Left ventricle myocardium superior (tissue), 1 donor: Measurements from ENCODE around the gene MIER3. TPM values are rescaled to one million over a fixed set of nuclear protein-coding genes. Genes with fewer than 3 reads are reported as not detected.
A peak's percentile ranks its signal among the peaks of the same experiment; 100 is the strongest.

Experiments used
- ATAC-seq: fragments of 200-7000 bp; cut with Tn5 transposase; one replicate; pipeline ENCODE4 v1.9.1; 2020; ENCODE audit warnings: mild to moderate bottlenecking, moderate library complexity
- DNase-seq: peaks from one replicate; pipeline ENCODE4 v3.0.0-alpha.2; 2020
- intact Hi-C: fragments of 100-400 bp; cut with micrococcal nuclease; formaldehyde crosslinking; loops from one replicate; pipeline ENCODE4 v1.11.0; 2022
- total RNA-seq: library from RNA; stranded (reverse); fragmentation: NEBNext Ultra II Directional; extraction: Animal tissue kit (Norgen Biotek cat#: 25700); gene quantifications from one replicate; pipeline ENCODE4 v1.2.1, GENCODE V29; 2021
- donor health status: DM: no; HTN: yes; CAD: no; lungs with severe emphysema.

Gene MIER3
- total RNA-seq, 1 donor from 2014 or later, result 16.1 TPM

DNA sequence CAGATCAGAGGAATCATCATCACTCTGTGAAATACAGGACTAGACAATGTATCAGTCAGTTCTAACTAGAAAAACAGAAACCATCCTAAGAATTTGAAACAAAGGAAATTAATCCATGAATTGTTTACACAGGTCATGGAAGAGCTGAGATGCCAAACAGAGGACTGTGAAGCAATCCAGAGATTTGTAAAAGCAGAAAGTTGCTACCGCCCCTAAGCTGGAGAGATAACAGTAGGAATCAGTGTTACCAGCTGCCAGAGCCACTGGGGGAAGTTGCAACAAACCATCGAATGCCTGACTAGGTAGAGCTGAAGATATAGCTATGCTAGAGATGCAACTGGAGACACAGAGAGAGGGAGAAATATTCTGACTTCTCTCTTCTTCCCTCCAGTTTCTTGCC is 10.4 kb upstream of the MIER3 start:
- ATAC-seq (no peak), DNase-seq (no peak)
- intact Hi-C loops, result no loop called here

DNA sequence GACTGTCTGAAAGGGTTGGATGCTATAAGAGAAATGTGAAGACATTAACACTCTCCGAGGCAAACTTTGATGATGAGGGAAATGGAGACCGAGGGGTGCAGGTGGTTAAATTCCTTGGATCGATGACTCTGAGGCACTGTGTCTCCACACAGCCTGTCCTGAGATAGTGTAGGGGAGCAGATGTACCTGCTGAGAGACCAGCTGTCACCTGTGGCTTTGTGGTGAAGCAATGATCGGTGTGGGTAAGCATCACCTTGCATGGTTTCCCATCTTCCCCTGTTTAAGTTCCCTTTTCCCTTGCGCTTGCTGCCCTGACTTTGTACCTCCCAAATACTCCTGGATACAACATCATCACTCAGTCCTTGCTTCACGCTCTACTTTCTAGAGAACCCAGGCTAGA is 9.8 kb upstream of the MIER3 start:
- intact Hi-C loops, result no loop called here
- ATAC-seq (no peak), DNase-seq (no peak)

DNA sequence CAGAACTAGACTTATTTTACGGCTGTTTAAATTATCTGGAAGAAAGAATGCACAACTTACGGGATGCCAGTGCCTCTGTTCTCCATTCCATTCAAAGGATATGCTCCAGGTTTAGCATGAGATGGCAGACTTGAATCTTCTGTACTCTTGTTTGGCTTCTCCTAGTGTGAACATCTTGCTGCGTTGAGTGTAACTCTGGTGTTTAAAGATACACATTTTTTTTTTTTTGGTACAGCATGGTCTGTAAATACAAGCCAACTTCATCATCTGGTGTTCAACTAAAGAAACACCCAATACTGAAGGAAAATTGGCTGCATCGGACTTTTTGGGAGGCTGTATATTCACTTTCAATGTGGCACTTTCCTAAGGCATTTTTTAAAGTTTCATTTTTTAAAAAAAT is 7.4 kb upstream of the MIER3 start:
- DNase-seq (no peak), ATAC-seq (no peak)
- intact Hi-C loops, result no loop called here

DNA sequence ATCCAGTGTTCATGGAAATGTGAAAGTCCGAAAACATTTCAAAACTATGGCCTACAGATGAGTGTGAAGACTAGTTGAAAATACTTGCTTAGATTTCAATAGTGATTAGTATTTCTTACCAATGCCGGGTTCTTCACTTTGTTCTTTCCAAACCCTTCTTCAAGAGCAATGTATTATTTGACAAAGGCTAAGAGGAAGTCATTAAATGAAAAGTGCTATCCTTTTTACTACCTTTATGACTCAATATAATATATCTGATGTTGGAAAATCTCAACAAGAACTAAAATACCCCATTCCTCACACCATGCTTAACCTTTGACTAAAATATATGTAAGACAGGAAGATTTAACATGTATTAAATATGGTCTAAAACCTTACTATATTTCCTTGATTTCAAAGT is 6.7 kb upstream of the MIER3 start:
- DNase-seq (no peak), ATAC-seq (no peak)
- intact Hi-C loops, result no loop called here

DNA sequence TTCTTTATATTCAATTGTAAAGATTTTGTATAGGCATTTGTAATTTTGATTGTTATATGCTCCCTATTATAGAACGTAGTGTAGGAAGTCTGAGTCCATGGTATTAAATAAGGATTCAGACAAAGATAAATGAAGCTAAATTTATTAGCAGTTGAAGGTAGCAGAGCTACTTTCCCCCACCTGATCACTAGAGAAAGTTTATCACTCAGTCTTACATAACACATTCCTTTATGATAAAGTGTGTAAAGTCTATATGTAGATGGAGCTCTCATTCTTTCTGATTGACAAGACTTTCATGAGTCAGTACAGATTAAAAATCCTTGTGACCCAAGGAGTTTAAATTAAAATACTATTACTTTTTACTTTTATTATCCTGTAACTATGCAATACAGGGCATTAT is 2.3 kb upstream of the MIER3 start:
- ATAC-seq, result no peak
- intact Hi-C loops, result no loop called here
- DNase-seq, result no peak

DNA sequence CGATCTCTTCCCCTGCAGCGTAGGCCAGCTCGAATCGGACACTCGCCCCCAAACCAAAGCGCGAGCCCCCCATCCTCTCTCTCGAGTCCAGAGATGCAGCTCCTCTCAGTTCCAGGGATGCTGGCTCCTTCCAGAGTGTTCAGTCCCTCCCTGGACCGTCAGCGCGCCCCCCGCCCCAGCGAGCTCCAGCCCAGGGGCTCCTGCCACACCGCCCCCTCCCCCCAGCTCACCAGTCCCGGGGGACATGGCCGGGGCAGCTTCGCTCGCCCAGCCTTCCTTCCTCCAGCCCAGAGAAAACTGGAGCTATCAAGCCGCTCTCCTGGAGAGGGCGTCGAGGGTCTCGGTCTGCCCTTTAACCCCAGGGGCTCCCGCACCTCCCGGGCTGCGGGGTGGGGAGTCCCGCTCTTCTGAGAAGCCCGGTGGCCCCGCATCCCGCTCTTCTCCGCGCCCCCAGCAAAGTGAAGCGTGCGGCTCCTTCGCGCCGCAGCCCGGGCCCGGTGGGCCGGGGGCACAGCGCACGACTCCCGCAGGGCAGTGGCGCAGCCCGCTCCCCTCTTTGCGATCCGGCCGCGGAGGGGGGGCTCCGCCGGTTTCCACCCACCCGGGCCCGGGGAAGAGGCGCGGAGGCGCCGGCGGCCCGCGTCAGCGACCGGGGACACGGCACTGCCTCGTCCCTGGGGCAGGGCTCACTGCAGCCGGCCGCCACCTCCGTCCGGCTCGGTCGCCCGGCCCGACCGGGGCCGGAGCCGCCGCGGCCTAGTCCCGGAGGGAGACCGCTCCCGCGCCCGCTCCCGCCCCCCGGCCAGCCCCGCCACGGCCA is 587 bp downstream of the MIER3 start:
- DNase-seq (peak; percentile 48), ATAC-seq (peak; percentile 57)

DNA sequence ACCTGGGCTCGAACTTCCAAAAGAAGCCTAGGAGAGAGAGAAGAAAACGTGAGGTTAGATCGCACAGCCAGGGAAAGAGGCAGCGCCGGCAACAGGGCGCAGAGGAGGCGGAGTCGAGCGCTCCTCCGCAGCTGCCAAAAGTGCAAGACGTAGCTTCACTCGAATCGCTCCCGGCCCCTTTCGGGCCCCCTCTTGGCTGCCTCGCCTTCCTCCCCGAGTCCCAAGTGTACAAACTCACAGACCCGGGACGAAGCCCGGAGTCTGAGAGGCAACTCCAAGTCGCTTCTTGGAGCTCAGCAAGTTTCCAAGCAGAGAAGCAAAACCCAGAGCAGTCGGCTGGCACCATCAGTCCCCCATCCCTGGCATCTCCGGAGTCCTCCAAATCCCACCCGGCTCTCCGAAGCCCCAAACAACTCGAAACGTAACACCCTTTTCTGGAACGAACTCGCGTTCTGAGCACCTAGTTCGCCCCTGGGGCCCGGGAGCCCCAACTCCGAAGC is 1.2 kb downstream of the MIER3 start:
- DNase-seq, result peak; percentile 79
- intact Hi-C loops, result no loop called here
- peak; percentile 82 for ATAC-seq

More for the DNA sequence above, 587 bp downstream of the MIER3 start:
- intact Hi-C loops, result no loop called here

DNA sequence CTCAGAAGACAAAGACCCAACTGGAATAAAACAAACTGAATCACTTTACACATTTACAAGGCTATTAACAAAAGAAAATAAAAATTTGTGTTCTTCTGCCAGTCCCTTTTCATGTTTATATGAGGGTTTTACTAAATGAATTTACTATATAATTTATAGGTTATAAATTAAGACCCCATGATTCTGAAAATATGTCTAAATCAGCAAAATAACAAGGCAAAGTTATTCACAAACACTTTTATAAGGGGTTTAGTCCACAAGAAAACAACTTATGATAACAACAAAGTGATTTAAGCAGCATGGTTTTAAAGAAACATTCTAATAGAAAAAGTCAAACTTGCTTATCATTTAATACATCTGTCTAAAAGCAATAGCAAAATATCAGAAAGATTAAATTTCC is 4.9 kb downstream of the MIER3 start:
- intact Hi-C loops, result no loop called here
- DNase-seq, result no peak
- no peak for ATAC-seq

DNA sequence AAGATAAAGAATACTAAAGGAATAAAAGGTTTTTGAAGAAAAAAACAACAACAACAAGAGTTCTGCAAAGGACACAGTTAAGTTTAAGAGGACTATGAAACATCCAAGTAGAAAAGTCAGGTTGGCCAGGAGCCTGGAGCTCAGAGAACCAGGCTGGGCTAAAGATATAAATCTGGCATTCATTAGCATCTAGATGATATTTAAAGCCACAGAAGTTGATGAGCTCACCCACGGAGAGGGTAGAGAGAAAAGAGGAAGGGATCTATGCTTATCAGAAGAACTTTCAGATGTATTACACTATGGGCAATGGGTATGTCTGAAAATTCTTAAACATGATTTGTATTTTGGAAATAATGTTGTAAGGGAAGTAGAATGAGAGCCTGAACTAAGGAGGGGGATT is 9.9 kb downstream of the MIER3 start:
- intact Hi-C loops, result no loop called here
- no peak for ATAC-seq
- DNase-seq, result no peak

DNA sequence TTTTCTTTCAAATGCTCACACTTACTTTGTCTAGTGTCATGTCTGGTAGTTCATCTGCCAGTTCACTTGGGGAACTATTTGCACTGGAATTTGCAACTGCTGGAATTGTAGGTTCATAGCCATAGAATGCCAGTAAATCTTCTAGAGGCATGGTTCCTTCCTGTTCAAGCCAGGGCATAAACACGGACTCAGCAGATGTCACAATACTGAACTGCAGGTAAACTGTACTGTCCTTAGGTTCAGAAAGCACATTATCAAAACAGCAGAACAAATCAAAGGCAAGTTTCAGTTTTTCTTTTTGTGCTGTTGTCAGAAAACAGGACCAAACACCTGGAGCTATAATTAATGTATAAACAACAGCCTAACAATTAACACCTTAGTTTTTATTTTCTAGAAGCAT is 13.1 kb downstream of the MIER3 start:
- intact Hi-C loops, result no loop called here
- DNase-seq, result no peak
- no peak for ATAC-seq

DNA sequence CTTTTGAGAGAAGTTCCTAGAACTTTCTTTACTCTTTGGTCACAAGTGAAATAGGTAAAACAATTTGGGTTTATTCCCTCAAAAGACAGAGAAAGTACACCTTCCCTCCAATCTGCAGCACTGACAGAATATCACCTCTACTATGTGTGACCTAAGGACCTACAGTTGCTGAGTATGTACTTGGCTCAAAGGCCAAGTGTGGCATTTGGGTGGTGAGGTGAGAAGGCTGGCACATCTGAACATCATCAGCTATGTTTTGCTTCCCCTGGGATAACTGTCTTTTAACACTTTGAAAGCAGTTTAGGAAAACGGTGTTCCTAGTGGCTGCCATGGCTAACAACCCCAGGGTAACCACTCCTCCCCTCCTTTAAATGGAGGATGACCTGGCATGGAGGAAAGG is 17.6 kb downstream of the MIER3 start:
- intact Hi-C loops, result no loop called here
- DNase-seq, result no peak
- ATAC-seq, result peak; percentile 82

DNA sequence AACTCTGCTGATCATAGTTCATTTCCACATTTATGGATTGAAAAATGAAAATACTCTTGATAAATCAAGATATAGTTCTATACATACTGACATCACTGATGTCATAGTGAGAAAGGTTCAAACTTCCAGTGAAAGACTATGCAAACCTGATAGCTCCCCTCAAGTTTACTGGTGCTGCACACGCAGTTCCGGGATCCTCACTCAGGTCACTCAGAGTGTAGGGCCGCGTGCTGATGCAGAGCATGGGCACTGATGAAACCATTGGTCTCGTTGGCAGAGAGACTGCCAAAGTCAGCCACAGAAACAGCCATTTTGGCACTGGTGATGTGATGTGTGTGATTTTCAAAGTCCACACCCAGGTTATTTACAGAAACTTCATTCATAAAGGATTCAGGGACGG is 29.0 kb downstream of the MIER3 start:
- DNase-seq, result no peak
- ATAC-seq, result no peak
- intact Hi-C loops, result no loop called here

DNA sequence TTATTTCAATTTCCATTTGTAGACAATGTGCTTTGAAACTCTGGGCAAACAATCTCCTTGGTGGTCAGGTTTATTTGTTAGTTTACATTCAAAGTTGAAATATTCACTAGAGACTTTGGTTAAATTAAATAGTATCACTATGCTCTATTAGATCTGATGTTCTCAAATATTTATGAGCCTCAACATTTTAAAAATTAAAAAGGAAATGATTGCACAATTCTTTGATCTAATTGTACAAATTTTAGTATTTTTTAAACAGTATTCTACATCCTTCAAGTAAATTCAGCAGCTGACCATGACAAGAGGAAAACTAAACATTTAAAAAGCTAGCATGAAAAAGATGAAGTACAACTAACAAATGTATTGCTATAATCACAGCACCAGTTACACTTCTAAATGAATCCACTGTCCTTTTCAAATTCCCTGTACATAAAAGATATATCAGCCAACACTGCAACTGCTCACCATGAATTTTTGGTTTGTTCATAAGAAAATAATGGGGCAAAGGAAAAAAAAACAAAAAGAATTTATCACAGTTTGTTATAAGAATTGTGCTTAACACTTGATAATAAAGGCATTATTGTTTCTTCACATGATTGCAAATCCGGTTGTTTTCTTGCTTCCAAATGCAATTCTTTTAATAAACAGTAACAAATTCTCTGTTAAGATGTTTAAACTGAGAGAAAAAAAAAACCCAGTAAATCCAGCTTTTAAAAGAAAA is 31.8 kb downstream of the MIER3 start:
- no peak for DNase-seq
- intact Hi-C loops, result no loop called here
- no peak for ATAC-seq

DNA sequence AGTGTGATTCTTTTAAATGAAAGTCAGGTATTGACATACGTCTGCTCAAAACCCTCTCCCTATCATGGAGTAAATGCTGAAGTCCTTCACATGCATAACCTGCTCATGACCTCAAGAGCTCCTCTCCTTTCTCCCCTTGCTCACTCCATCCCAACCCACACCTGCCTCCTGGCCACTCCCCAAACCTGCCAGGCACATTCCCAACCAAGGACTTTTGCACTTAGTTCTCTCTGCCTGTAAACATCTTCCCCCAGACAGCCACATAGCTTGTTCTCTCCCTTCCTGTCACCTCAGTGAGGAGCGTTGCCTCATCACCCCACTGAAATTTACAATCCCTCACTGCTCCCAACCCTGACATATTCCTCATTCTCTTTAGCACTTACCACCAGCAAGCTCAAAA is 33.9 kb downstream of the MIER3 start:
- peak; percentile 44 for ATAC-seq
- intact Hi-C loops, result no loop called here
- DNase-seq, result no peak

DNA sequence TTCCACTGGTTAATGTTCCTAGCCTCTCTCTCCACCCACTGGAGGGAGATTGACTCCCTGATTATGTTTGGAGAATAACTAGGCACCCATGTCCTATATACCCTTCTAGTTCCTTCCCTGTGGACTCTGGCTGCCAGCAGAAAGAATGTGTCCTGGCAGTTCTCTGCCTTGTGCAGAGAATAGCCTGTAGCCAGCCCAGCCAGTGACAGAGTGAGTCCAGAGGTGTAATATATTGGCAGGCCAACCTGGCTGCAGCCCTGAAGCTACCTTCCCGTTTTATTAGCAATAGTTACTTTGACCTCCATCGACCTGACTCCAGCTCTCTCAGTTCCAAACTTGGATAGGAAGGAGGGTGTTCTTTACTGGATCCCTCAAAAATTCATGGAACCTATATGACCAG is 34.4 kb downstream of the MIER3 start:
- intact Hi-C loops, result no loop called here
- ATAC-seq (peak; percentile 99), DNase-seq (peak; percentile 51)

DNA sequence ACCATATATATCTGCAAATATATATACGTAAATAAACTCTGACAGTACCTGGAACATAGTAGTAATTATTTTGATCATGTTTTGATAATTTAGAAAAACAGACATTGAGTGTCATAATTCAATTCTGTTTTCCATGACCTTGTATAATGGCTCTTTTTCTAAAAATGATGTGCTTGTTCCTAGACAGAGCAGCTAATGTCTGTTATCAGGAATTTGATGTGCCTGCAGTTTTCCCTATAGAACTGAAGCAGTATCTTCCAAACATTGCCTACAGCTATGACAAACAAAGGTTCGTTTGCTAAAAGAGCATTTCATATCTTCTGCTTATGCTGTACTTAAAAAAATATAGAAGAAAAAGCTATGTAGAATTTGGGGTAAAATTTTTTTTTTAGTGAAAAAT is 37.2 kb downstream of the MIER3 start:
- ATAC-seq, result no peak
- intact Hi-C loops, result no loop called here
- no peak for DNase-seq

DNA sequence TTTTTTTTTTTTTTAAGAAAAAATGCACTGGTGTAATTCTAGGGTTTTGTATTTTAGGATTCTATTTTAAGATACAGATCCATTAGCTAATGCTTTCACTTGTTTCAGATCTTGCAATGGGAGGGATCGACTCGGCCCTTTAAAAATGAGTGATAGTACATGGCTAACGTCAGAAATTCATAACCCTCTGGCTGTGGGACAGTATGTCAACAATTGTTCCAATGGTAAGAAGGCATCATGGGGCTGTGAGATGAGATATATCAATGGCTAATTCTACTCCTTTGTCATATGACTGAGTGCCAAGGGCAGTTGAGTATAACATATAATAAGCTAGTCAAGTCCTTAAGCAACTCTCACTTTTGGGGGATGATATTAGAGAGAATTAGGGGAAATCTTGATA is 38.2 kb downstream of the MIER3 start:
- intact Hi-C loops, result no loop called here
- no peak for ATAC-seq
- DNase-seq, result no peak

DNA sequence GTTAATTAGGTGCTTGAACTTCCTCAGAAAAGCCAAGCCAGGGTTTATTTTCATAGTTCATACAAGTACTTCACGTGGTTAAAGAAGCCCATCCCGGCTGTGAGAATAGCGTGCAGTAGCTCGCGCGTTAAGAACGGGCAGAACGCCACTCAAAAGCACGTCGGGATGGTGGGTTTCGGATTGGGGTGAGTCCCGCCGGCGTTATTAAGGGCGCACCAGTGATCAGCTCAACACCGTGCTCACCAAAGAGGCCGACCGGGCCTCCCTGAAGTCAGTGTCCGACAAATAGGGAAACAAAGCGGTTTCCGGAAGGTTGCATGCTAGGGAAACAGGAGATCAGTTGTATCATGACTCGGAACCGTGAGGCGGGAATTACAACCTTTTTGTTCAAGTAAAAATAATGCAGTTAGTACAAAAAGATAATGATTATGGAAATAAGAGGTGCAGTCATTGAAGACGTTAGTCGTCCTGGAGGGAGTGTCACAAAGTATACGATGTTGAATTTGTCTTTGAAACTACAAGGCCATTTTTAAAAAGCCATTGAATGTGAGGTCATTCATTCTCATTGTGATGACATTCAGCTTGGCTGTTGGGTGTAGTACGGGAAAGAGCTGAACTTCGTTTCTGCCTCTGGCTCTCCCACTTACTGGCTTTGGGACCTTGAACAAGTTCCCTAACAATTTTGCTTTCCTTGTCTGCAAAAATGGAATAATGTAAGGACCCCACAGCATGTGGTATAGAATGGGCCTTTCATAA is 41.5 kb downstream of the MIER3 start:
- intact Hi-C loops, result no loop called here

DNA sequence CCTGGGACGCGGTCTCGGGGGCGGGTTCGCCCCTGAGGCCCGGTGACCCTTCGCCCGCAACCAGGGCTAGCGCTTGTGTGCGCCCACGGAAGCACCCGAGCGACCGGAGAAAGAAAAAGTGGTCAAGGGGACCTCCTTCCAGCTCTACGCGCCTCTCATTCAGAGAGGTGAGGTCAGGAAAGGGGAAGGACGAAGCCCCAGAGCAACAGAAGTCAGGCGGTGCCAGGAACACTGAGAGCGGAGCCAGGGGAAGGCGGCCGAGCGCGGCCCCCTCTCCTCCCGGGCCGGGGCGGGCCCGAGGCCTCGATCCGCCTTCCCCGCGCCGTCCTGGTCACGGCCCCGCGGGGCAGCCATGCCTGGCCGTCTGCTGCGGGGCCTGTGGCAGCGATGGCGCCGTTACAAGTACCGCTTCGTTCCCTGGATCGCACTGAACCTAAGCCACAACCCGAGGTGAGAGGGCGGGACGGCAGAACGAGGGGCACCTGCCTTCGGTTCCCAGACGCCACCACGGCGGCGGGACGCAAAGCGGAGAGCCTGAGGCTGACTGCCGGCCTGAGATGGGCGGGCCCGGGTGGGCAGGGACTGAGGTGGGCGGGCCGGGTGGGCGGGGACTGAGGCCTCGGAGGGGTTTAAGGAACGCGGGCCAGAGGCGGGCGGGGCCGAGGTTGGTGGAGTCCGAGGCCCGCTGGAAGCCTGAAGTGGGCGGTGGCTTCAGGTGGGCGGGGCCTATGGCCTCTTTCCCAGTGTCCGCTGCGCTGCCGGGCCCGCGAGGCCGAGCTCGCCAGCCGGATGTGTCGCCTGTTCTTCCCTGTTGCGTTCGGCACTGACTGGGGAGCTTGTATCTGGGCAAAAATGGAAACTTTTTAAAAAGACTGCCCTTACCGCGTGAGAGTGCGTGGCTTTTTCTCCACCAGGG is 42.4 kb downstream of the MIER3 start, which contains the start of gene SETD9:
Gene SETD9, plus strand, starts transcription at position 303 of the 916 bp plus-strand sequence. Its CDS starts 50 bp downstream, at position 353.
- ATAC-seq (peak; percentile 95), DNase-seq (peak; percentile 100)
- intact Hi-C loops, result no loop called here

More for the DNA sequence above, 41.5 kb downstream of the MIER3 start:
- ATAC-seq (peak; percentile 19), DNase-seq (peak; percentile 59)
